Kasumi-1 (cell line): ENCODE results near the gene EXOC3.

Source experiments
- DNase-seq, 2 experiments: peaks; one replicate each; lab custom pipeline; 2025; lab: John Stamatoyannopoulos, UW

EXOC3 gene

GRCh38 chr5:439636-440035, 3.3 kb upstream of the EXOC3 start:
- no peak for DNase-seq

GRCh38 chr5:440401-441201, 2.4 kb upstream of the EXOC3 start:
- peak; percentile 35 to 45 for DNase-seq

GRCh38 chr5:441996-442334, 1.0 kb upstream of the EXOC3 start:
- DNase-seq, result no peak

- no peak for DNase-seq
These were observed 519 bp downstream of the EXOC3 start for GRCh38 chr5:443239-444151.

- DNase-seq, result no peak
These were observed 1.2 kb downstream of the EXOC3 start for GRCh38 chr5:444226-444625.

GRCh38 chr5:445591-445990, 2.6 kb downstream of the EXOC3 start:
- DNase-seq, result no peak

GRCh38 chr5:446066-446882, 3.3 kb downstream of the EXOC3 start:
- DNase-seq, result no peak

GRCh38 chr5:446883-447263, 3.9 kb downstream of the EXOC3 start:
- peak; percentile 76 to 88 for DNase-seq

GRCh38 chr5:447501-447900, 4.5 kb downstream of the EXOC3 start:
- no peak for DNase-seq

- DNase-seq, result peak; percentile 94 to 96
These were observed 5.2 kb downstream of the EXOC3 start for GRCh38 chr5:448061-448765.

GRCh38 chr5:448766-449090, 5.8 kb downstream of the EXOC3 start:
- peak in 1 of 2 experiments; percentile 2 for DNase-seq

- no peak for DNase-seq
These were observed 6.2 kb downstream of the EXOC3 start for GRCh38 chr5:449151-449550.

GRCh38 chr5:451587-452458, 8.8 kb downstream of the EXOC3 start:
- no peak for DNase-seq

GRCh38 chr5:452978-453710, 10.2 kb downstream of the EXOC3 start:
- no peak for DNase-seq

- no peak for DNase-seq
These were observed 10.9 kb downstream of the EXOC3 start for GRCh38 chr5:453725-454481.

- no peak for DNase-seq
These were observed 12.0 kb downstream of the EXOC3 start for GRCh38 chr5:454936-455335.

- DNase-seq, result no peak
These were observed 12.8 kb downstream of the EXOC3 start for GRCh38 chr5:455806-456205.

GRCh38 chr5:456351-457194, 13.6 kb downstream of the EXOC3 start:
- DNase-seq, result no peak
